DND-41 (cell line): Measurements from ENCODE around the gene BMPR1A.

Experiments
- CTCF ChIP-seq: IDR thresholded peaks from 2 replicates; pipeline ENCODE4 v1.5.1; 2012; ENCODE audit warnings: borderline replicate concordance, low read length, moderate library complexity, mild to moderate bottlenecking; ENCODE audit not compliant: poor library complexity, severe bottlenecking; ENCODE audit errors: extremely low read depth
- EZH2 ChIP-seq: IDR thresholded peaks from 3 replicates; pipeline ENCODE4 v1.6.1; 2012; ENCODE audit warnings: borderline replicate concordance, low read depth, mild to moderate bottlenecking, moderate library complexity, low read length, inconsistent platforms; ENCODE audit not compliant: severe bottlenecking

GRCh38 chr10:86856156-86856555 lies 99.7 kb downstream of the BMPR1A start:
- no peak for TF ChIP-seq CTCF
- no peak for TF ChIP-seq EZH2
